ENCODE measurements around the gene SPDYE3.
"Not testable (repeated sequence)": the region's sequence is repeated elsewhere in the genome, so short reads cannot be mapped to it uniquely, and the experiment has no call there.

Gene SPDYE3

GRCh38 chr7:100307402-100307801 is at the start of gene SPDYE3:
Gene SPDYE3, plus strand, starts transcription at chr7:100307702. Its CDS starts 184 bp downstream, at chr7:100307886.
- DNase-seq (ENCODE audit: extremely low spot score); POLR2A ChIA-PET; CTCF ChIA-PET: not testable (repeated sequence)

GRCh38 chr7:100259984-100260383 is 47.5 kb upstream of the SPDYE3 start:
- CTCF ChIA-PET; DNase-seq (ENCODE audit: extremely low spot score); POLR2A ChIA-PET: not testable (repeated sequence)

- DNase-seq (ENCODE audit: extremely low spot score); POLR2A ChIA-PET; CTCF ChIA-PET: not testable (repeated sequence)
Observed at GRCh38 chr7:100262896-100263295, 44.6 kb upstream of the SPDYE3 start.

GRCh38 chr7:100264223-100264622 is 43.3 kb upstream of the SPDYE3 start:
- POLR2A ChIA-PET; DNase-seq (ENCODE audit: extremely low spot score); CTCF ChIA-PET: not testable (repeated sequence)

GRCh38 chr7:100264669-100265165 is 42.8 kb upstream of the SPDYE3 start:
- not testable (repeated sequence) for DNase-seq (ENCODE audit: extremely low spot score)

GRCh38 chr7:100265851-100266250 is 41.7 kb upstream of the SPDYE3 start:
- DNase-seq (ENCODE audit: extremely low spot score); POLR2A ChIA-PET; CTCF ChIA-PET: not testable (repeated sequence)

More at GRCh38 chr7:100264669-100265165, 42.8 kb upstream of the SPDYE3 start:
- CTCF ChIA-PET, result not testable (repeated sequence)
- POLR2A ChIA-PET, result interaction anchor here (0.6 kb wide), 1 partner anchor 198 kb away, joined by 4 read pairs; no protein-coding TSS in a partner anchor

- DNase-seq (ENCODE audit: extremely low spot score), result no peak
- ChIA-PET CTCF (no interaction called here), POLR2A (no interaction called here)
- TF ChIP-seq CTCF (IDR thresholded peaks at IDR 0.05; ENCODE audit: control extremely low read depth, extremely low read depth, low read depth, missing control alignments), result no peak
Observed at GRCh38 chr7:100266576-100267354, 40.7 kb upstream of the SPDYE3 start.

GRCh38 chr7:100267648-100268047 is 39.9 kb upstream of the SPDYE3 start:
- POLR2A ChIA-PET, result no interaction called here
- no peak for TF ChIP-seq CTCF (IDR thresholded peaks at IDR 0.05; ENCODE audit: control extremely low read depth, extremely low read depth, low read depth, missing control alignments)
- CTCF ChIA-PET, result no interaction called here
- no peak for DNase-seq (ENCODE audit: extremely low spot score)

- DNase-seq (ENCODE audit: extremely low spot score); CTCF ChIA-PET; POLR2A ChIA-PET: not testable (repeated sequence)
Observed at GRCh38 chr7:100268882-100269281, 38.6 kb upstream of the SPDYE3 start.

- POLR2A ChIA-PET; CTCF ChIA-PET; DNase-seq (ENCODE audit: extremely low spot score): not testable (repeated sequence)
Observed at GRCh38 chr7:100269306-100270045, 38.0 kb upstream of the SPDYE3 start.

- POLR2A ChIA-PET; DNase-seq (ENCODE audit: extremely low spot score); CTCF ChIA-PET: not testable (repeated sequence)
Observed at GRCh38 chr7:100270046-100270918, 37.2 kb upstream of the SPDYE3 start.

- POLR2A ChIA-PET; DNase-seq (ENCODE audit: extremely low spot score): not testable (repeated sequence)
- CTCF ChIA-PET, result interaction anchor here (2.1 kb wide), 1 partner anchor 138 kb away, joined by 7 read pairs; no protein-coding TSS in a partner anchor
Observed at GRCh38 chr7:100270941-100271593, 36.4 kb upstream of the SPDYE3 start.
